Measurements from ENCODE around the gene KLF13.

Gene KLF13

DNA sequence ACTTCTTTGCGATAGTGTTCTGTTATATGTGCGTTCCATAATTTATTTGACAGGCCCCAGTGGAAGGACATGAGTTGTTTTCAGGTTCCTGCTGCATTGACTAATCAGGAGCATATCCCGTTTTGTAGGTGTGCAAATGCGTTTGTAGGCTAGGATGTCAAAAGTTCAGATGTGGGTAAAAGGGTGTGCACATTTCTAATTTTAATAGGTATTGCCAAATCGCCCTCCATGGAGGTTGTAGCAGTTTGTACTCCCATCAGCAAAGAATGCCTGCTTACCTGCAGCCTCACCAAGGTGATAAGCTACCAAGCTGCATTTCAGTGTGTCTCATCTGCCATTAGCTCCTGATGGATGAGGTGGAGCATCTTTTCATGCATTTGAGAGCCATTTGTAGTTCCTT is 36.3 kb downstream of the KLF13 start:
- no peak for DNase-seq (ENCODE audit: low read depth in 2 of 2)

DNA sequence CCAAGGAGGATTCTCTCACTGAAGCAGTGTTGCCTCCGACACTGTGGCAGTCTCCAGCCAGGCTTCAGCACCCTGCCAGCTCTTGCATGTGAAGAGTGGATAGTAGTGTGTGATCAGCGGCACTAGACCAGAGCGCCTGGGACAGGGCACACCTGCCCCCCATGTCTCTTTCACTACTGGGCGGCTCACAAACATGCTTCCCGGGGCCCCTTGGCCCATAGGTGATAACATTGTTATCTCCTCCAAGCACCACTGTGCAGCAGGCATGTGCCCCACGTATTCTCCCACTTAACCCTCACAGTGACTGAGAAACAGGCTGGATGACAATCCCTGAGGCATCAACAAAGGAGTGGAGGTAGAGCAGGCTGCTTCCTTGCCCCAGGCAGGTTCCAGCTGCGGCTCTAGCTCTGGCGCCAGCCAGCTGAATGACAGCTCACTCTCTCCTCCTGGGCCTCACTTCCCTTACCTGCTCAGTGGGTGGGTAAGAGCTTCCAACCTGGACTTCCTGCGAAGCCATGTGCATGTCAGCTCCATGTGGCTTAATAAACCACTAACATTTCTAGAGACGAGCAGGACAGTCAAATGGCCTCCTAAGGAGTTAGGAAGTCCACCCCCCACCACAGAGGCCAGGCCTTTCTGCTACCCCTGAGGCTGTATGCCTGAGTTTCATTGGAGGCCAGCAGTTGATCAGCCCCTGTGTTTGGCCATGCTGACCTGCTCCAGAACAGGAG is 37.8 kb downstream of the KLF13 start:
- DNase-seq (ENCODE audit: low read depth in 2 of 2) = no peak

DNA sequence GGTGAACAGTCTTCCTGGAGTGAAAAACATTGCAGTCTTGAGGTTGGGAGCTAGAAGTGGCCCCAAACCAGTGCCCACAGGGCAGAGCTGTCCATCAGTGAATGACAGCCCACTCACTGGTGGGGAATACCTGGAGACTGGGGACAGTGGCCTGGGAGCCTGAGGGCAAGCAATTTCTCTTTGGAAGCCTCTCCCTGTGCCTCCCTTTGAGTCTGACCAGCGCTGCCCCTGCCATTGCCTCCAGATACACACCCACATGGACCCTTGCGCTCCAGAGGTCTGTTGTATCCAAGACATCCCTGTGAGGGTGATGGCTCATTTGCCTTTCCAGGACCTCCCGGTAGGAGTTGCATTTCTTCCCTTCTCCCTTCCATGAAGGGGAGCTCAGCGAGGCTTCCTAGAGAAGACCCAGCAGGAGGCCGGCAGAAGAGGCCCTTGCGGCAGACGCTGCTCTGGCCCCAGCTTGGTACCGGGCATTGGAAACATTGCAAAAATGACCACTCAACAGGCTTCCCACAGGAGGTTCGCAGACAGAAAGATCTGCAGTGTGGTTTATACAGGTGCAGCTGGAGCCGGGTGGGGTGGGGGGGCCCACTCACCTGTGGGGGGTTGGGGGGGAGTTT is 38.5 kb downstream of the KLF13 start:
- no peak for DNase-seq (ENCODE audit: low read depth in 2 of 2)

DNA sequence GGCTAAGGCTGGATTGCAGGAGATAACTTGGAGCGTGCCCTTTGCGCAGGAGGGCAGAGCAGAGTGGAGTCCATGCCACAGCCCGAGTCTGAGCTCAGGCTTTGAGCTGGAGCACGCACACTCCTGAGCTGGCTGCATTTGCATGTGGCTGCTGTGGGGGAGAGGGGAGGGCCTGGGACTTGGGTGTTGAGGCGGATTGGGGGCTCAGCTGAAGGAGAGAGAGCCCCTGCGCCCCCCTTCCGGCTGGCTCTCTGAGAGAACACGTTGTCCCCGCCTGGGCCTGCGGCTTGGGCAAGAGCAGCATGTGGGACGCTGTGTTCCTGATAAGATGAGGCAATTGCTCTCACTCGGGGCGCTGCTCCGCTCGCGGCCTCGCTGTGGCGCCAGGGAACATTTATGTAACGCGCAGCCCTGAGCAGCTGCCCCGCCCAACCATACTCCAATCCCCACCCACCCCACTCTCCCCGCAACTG is 39.1 kb downstream of the KLF13 start:
- DNase-seq (ENCODE audit: low read depth in 2 of 2) = peak; percentile 59 to 67

DNA sequence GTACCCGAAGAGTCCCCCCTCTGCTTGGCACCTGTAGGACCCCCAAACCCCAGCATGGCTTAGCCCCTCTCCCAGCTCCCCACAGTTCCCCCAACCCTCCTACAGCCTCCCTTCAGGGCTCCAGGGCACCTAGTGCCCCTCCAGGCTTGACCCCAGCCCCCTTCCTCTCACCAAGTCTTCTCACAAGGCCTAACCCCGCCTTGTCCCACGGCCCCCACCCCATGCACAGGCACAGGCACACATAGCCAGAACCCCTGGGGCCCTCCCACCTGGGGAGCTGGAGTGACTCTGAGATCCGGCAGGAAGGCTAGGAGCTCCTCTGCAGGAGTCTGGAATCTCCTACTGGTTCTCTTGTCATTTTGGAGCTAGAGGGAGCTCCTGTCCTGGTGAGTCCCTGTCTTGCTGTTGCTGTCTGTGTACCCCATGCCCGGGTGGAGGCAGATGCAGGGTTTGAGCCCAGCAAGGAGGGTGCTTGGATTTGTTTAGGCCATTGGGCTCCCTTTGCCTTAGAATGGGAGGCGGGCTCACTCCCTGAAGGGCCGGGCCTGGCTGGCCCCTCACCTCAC is 39.6 kb downstream of the KLF13 start:
- no peak for DNase-seq (ENCODE audit: low read depth in 2 of 2)

DNA sequence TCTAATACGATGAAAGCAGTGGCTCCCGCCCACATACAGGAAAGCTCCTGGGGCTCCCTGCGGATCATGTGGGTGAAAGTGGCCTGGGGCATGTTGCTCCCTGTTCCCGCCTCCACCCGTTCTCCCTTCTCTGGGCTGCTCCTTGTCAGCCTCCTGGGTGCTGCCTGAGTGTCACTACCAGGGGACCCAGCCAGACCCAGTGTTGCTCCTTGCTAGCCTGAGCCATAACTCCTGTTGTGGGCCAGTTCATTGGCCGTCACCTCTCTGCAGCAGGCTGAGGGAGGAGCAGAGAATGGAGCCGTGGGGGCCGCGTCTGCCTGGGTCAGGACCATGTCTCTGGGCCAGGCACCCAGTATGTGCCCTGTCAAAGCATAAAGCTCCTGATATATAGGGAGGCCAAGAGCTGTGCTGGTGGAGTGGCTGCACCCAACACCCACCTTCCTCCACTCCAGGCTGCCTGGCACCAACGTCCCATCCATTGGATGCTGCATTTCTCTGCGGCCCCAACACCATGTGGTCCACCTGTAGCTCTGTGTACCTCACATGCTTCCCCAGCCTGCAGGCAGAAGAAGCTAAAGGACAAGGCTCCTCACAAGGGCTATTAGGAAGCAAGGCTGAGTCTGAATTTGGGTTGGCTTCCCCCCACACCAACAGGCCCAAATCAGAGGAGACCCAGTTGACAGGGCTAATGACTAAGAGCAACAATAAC is 40.5 kb downstream of the KLF13 start:
- DNase-seq (ENCODE audit: low read depth in 2 of 2) = no peak

DNA sequence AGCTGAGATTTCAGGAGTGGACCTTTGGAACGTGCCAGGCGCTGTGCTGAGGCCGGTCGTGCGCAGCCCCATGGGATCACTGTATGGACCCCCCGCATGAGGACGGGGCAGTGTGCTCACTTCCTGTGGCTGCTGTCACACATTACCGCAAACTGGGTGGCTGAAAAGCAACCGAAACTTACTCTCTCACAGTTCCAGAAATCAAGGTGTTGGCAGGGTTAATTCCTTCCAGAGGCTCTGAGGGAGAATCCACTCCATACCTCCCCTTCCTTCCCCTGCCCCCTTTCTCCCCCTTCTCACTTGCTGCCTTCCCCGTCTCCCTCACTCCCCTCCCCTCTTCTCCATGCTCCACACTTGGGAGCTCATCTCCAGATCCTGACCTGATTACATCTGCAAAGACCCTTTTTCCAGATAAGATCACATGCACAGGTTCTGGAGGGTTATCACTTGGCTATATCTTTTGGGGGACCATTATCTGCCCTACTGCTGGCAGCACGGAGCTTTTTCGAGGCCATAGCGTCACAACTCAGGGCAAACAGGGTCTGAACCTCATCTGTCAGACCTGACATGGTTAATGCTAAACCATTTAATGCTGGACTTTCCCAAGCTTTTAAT is 41.2 kb downstream of the KLF13 start:
- DNase-seq (ENCODE audit: low read depth in 2 of 2) = no peak

DNA sequence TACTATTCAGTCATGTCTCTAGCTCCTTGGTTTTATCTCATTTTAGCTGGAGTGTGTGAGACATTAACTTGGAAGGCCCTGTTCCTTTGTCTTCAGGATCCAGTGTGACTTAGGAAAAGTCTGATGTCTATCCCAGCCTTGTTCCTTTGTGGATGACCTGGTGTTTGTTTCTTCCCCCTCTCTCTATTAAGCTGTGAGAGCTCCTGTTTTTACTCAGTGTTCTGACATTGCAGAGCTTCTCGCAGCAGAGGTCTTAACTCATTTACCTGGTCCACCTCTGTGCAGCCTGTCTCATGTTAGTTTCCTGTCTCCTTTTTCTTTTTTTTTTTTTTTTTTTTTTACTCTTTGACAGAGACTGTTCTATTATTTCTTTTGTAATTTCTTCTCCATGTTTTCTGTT is 43.1 kb downstream of the KLF13 start:
- no peak for DNase-seq (ENCODE audit: low read depth in 2 of 2)

DNA sequence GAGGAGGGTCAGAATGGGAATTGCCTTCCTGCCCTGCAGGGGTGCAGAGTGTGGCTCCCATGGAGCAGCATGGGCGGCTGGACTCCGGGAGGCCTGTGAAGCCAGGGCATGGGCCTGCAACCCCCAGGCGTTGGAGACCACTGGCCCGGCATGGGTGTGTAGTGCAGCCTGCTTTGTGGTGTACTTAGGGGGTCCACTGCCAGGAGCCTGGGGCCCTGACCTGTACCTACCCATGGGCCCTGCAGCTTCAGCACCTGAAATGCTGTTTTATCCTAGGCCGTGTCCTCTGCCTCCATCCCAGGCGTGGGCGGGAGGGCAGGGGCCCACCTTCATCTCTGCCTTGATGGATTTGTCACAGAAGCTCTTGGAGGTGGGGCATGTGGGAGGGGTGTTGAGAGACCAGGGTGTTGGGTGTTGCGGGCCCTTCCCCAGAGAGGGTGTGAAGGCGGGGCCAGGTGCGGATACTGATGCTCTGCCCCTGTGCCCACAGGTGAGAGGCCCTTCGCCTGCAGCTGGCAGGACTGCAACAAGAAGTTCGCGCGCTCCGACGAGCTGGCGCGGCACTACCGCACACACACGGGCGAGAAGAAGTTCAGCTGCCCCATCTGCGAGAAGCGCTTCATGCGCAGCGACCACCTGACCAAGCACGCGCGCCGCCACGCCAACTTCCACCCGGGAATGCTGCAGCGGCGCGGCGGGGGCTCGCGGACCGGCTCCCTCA is 45.0 kb downstream of the KLF13 start:
- DNase-seq (ENCODE audit: low read depth in 2 of 2) = no peak

DNA sequence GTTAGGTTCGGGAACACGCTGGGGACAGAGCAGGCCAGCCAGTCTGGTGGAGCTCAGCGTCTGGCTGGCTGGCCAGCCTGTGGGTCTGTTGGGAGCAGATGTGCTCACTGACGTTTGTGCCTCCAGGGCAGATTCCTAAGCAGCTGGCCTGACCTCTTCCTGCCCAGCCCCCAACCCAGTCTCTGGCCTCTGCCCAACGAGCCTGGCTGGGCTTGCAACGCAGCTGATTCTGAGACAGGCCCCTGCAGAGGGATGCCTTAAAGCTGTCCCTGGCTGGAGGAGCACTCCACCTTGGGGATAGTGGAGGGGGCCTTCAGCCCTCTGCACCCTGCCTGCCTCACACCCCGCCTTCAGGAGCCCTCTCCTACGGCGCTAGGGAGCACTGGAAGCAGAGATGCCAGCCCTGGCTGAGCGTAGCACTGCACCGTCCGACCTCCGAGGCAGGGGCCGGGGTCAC is 46.0 kb downstream of the KLF13 start:
- DNase-seq (ENCODE audit: low read depth in 2 of 2) = no peak

DNA sequence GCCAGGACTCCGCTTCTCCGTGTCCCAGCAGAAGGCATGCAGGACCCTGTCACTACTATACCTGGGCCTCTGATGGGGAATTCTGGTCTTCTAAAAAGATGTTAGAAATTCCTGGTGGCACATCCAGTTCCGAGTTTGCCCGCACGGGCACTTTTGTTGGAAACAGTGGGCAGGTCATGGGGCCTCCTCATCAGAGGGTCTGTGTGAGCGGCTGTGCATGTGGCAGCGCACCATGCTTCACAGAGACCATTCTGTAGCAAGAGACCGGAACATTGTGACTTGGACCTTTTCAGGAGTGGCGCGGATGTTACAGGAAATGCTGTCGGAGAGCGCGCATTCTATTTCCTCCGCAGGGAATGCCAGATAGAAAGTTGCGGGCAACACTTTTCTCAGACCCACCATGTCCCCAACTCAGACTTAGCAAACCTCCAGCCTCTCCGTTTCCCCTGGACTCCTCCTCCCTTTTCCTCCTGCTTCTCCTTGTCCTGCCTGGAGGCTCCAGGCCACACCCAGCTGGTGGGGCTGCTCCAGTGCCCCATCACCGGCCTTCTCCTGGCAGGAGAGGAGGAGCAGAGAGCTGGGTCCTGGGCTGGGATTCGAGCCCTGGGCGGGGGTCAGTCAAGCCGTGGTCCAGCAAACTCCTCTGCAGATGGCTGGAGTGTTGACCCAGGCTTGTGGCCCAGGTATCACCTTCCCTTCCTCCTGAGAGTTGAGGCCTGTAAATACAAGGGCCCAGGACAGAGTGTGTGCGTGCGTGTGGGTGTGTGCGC is 46.6 kb downstream of the KLF13 start:
- DNase-seq (ENCODE audit: low read depth in 2 of 2) = no peak

DNA sequence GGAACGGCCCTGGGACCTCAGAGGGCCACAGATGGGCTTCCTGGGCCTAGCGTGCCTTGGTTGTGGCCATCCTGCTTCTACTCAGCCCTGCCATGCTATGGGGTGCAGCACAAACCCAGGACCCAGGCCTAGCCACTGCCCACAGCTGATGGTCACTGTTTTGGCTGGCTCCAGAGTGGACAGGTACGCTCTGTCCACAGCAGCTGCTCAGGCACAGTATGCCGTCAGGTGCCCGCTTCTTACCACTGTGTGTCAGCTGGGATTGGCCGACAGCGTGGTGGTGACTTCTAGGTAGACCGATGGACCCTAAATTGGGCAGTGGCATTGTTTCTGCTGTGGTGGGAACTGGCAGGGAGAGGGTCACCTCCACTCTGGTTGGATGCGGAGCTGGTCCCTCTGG is 47.3 kb downstream of the KLF13 start:
- DNase-seq (ENCODE audit: low read depth in 2 of 2) = no peak

DNA sequence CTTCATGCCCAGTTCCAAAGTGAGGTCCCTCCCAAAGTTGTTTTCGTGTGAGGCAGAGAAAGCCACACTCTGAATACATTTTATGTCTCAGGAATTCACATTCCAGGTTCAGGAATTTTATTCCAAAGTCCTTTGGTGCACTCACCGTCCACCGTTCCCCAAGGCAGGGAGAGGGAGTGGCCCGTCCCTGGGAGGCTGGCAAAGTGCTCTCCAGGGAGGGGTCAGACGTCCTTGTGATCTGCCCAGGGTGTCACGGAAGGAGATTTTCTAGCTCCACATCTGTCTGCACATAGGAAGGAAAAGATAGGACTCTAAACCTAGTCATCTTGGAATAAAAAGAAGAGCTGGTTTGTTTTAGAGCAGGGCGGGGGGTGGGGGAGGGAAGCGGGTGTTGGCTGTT is 47.9 kb downstream of the KLF13 start:
- no peak for DNase-seq (ENCODE audit: low read depth in 2 of 2)

DNA sequence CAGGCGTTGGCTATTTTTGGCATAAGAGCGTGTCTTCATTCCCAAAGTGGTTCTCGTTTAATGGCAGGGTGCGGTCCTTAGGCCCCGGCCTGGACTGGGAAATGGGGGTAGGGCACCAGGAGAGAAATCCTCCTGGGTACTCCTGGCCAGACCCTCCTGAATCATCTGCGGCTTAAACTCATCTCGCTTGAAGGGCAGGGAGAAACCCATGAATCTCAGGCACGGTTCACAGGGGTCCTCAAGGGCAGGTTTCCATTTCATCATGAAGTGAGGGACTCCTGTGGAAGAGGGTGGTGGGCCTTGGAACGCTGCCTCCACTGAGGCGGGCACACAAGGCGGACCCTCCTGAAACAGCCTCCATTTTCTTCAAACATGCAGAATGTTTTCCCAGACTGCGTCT is 48.4 kb downstream of the KLF13 start:
- DNase-seq (ENCODE audit: low read depth in 2 of 2) = no peak

DNA sequence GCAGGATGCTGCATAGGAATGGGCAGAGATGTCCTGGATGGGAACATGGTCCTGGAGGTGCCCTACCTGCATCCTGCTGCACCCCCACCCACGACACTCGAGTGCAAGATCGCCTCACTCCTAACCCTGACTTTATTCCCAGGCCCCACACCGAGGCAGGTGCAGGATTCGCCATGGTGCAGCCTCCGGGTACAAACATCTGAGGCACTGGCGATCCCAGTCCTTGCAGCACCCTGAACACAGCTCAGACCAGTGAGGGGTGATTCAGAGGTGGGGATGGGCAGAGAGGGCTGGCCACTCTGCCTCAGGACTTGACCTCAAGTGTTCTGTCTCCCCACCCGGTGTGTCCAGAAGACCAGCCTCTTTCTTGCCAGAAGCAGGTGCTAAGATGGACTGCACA is 49.1 kb downstream of the KLF13 start:
- no peak for DNase-seq (ENCODE audit: low read depth in 2 of 2)

DNA sequence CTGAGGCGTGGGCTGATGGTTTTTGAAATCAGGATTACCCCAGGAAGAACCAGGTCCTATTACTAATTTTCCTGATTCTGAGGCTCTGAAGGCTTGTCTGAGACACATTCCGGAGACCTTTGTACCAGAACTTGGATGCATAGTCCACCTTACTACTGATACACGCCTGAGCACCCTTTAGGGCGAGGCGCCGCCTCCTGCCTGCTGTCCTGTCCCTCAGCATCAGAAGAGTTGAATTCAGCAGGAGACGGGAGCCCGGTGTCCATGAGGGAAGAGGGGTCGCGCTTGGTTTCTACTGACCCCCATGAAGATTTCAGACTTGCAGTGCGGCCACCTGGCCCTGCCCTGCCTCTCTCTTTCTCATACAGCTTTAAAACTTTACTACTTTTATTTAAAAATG is 49.9 kb downstream of the KLF13 start:
- no peak for DNase-seq (ENCODE audit: low read depth in 2 of 2)

DNA sequence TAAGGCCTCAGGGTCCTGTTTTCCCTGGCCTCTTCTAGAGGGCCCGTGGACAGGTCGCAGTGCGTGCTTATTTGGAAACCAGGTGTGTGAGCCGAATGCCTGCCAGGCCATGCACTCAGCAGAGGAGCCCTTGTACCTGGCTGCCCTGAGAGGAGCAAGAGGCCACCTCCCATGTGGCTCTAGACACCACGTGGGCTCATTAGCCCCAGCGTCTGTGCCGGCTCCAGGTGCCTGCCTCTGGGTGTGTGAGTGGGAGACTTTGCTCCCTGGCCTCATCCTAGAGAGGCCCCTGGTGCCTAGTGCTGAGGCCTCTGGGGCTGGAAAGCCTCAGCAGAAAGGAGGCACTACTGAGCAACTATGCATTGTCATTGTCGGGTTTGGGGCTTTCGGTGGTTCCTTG is 50.4 kb downstream of the KLF13 start:
- no peak for DNase-seq (ENCODE audit: low read depth in 2 of 2)

DNA sequence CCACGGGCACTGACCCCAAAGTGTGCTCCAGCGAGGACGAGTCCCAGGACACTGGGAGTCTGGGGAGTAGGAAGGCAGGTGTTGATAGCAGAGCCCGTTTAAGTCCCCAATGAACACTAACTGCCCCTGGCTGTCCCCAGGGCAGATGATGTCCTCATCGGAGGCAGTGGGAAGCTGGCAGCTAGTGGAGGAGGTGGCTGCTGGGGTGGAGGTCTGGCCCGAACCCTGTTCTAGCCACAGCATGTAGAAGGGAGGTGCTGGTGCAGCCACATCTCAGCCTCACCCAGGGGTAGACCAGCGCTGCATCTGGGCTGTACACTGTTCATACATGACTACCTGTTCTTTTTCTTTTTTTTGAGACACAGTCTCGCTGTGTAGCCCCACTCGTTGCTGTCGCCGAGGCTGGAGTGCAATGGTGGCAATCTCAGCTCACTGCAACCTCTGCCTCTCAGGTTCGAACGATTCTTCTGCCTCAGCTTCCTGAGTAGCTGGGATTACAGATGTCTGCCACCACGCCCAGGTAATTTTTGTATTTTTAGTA is 51.8 kb downstream of the KLF13 start:
- no peak for DNase-seq (ENCODE audit: low read depth in 2 of 2)

DNA sequence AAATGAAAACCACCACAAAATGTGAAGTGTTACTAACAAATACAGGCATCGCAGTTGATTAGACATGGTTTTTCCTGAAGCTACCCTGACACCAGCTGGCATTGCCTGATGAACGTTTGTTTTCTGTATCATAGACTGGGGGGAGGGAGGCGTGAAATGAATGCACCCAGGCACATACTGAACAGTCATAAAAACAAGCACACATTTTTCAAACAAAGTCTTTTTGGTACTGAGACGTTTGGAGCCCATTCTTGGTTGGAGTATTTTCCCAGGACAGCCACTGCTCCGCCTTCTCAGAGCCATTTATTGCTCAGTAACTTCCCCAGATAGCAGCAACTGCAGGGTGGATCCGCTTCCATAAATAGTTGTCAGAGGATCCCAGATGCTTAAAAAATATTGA is 52.4 kb downstream of the KLF13 start:
- DNase-seq (ENCODE audit: low read depth in 2 of 2) = no peak

DNA sequence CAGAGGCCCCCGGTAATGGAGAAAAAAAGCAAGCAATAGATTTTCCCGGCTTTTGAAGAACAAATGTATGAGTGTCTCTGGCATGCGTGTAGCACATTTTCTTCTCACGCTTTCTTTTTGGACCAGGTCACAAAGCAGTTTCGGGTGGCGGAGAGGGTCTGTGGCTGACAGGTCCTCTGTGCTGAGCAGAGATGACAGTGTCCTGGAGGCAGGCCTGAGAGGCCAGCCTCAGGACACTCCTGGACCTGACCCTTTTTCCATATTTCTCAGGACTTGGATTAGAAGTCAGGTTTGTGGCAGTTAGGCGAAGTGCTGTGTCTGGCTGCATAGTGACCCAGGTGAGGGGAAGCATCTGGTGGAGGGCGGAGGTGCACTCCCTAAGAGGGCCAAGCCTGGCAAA is 52.9 kb downstream of the KLF13 start:
- DNase-seq (ENCODE audit: low read depth in 2 of 2) = no peak

All from stimulated activated CD8-positive, alpha-beta memory T cell treated with anti-CD3 and anti-CD28 coated beads, Interleukin-7, amount 100 ng/mL, for 1 hour (primary cell).